ENCODE data around the gene A4GALT. TPM values are rescaled to one million over a fixed set of nuclear protein-coding genes. Genes with fewer than 3 reads are reported as not detected.
A peak's percentile ranks its signal among the peaks of the same experiment; 100 is the strongest.

A4GALT gene
- total RNA-seq, 1 experiment from 2014 or later: 3.4 TPM

GRCh38 chr22:42651134-42651533, 69.5 kb downstream of the A4GALT start:
- Histone ChIP-seq H2BK5ac (ENCODE audit: insufficient read length, low read length) (no peak overlapping the region), H4K20me1 (ENCODE audit: control insufficient read depth, insufficient read depth, insufficient read length) (no peaks in the 10 kb centered on the region), H3K79me2 (ENCODE audit: insufficient read depth, low read length) (no peaks in the 10 kb centered on the region; the same call in 1 of the 2 replicates), H3K9ac (ENCODE audit: extremely low read depth, insufficient read length, low read length) (no peak overlapping the region), H3T11ph (ENCODE audit: low read length) (no peak overlapping the region), H4K5ac (ENCODE audit: insufficient read length, low read depth, low read length) (no peak overlapping the region), H3K27me3 (ENCODE audit: insufficient read depth, low read length) (no peaks in the 10 kb centered on the region), H3K56ac (ENCODE audit: insufficient read length, low read depth, low read length) (no peak overlapping the region), H3K4me2 (ENCODE audit: insufficient read depth, insufficient read length, low read length) (no peak overlapping the region), H2AK5ac (ENCODE audit: insufficient read length, low read length) (no peak overlapping the region), H3K18ac (ENCODE audit: insufficient read length, low read depth, low read length) (no peak overlapping the region), H3K23ac (ENCODE audit: insufficient read length, low read depth, low read length) (no peak overlapping the region), H4K8ac (replicated peaks; ENCODE audit: insufficient read length, low read depth, low read length) (no peak overlapping the region), H2BK120ac (ENCODE audit: low read depth, low read length, poor library complexity, severe bottlenecking) (no peak overlapping the region), H3K9me3 (ENCODE audit: control insufficient read depth, low read depth, low read length) (no peaks in the 10 kb centered on the region), H4K91ac (ENCODE audit: insufficient read length, low read depth, low read length) (no peak overlapping the region), H3K23me2 (ENCODE audit: insufficient read length, low read depth, low read length, poor library complexity, severe bottlenecking) (peaks cover 13% of the 10 kb centered on the region), H3K79me1 (ENCODE audit: insufficient read depth, low read depth, low read length, poor library complexity, severe bottlenecking) (no peaks in the 10 kb centered on the region), H3K14ac (ENCODE audit: insufficient read depth, low read length) (no peak overlapping the region), H3K27ac (ENCODE audit: insufficient read length, low read depth, low read length) (no peak overlapping the region), H2BK20ac (ENCODE audit: low read depth, low read length, poor library complexity, severe bottlenecking) (no peak overlapping the region), H2BK15ac (ENCODE audit: low read depth, low read length) (no peak overlapping the region), H3K4ac (ENCODE audit: low read depth, low read length) (no peak overlapping the region), H2AFZ (ENCODE audit: low read length) (no peak overlapping the region), H2BK12ac (ENCODE audit: insufficient read length, low read depth, low read length) (no peak overlapping the region), H3K4me1 (ENCODE audit: insufficient read depth, low read length) (no peaks in the 10 kb centered on the region; the same call in 1 of the 2 replicates)
- H3K4me3 Mint-ChIP-seq: peak overlapping the region in 1 of 2 experiments; percentile 53; a peak in 2 of 5 replicates
- no CpG with 5 or more reads among the region's 7 CpGs for WGBS (ENCODE audit: extremely low coverage, insufficient read length, low lambda C conversion rate)
- H3K4me1 Mint-ChIP-seq: peaks cover 7 to 35% of the 10 kb centered on the region in 2 experiments
- H3K9me3 Mint-ChIP-seq: no peaks in the 10 kb centered on the region; a peak in 1 of 5 replicates
- no peak for TF ChIP-seq CTCF (conservative IDR thresholded peaks at IDR 0.05)
- peak overlapping the region in 2 of 3 experiments; percentile 17 to 33; a peak in 2 of 7 replicates for H3K27ac Mint-ChIP-seq
- peaks cover 2% of the 10 kb centered on the region; the same call in 1 of the 2 replicates for H3K27me3 Mint-ChIP-seq (ENCODE audit: low read depth)
- H3K36me3 Mint-ChIP-seq (ENCODE audit: insufficient read depth in 1 of 3, low read depth in 3 of 3): no peaks in the 10 kb centered on the region
- no peak for DNase-seq
